K562 (cell line): ENCODE data around the gene OR4K13. TPM values are rescaled to one million over a fixed set of nuclear protein-coding genes. Genes with fewer than 3 reads are reported as not detected.

Experiments used
- ATAC-seq: fragments of 200-7000 bp; cut with Tn5 transposase; 3 replicates; pipeline ENCODE4 v1.9.1; 2020; ENCODE audit warnings: moderate library complexity
- Bru-seq: library from RNA; stranded (reverse); fragments of 400-500 nt; gene quantifications from one replicate; lab custom pipeline; 2021; lab: Mats Ljungman, UMichigan
- BruChase-seq, 2 experiments: library from RNA; stranded (reverse); fragments of 400-500 nt; gene quantifications; one replicate each; lab custom pipeline; 2021; lab: Mats Ljungman, UMichigan
- BruUV-seq: library from RNA; stranded (reverse); fragments of 400-500 nt; replicated peaks from 2 replicates; lab custom pipeline; 2021; lab: Mats Ljungman, UMichigan
- CTCF ChIA-PET: fragments of 300-600 bp; formaldehyde crosslinking; extraction: SDS; loops from one replicate; lab custom pipeline; 2021; ENCODE audit warnings: low intra/inter-chr PET ratio; lab: Yijun Ruan, JAX
- POLR2A ChIA-PET: fragments of 300-600, 350-650 bp; sonication (Branson Sonifier 250); formaldehyde crosslinking; extraction: SDS; loops from one replicate; lab custom pipeline; 2021; ENCODE audit warnings: antibody characterized with exemption, inconsistent platforms; lab: Yijun Ruan, JAX
- DNase-seq, 4 experiments: peaks; one replicate each; pipeline versions ENCODE4 v3.0.0 to v3.0.0-alpha.2; 2011 to 2018; ENCODE audit warnings: low spot score in 3 of 4, mixed read lengths in 3 of 4; ENCODE audit errors: extremely low read depth in 1 of 4
- FAIRE-seq: peaks from 2 replicates; lab custom pipeline; 2011; peaks lifted over from hg19 to GRCh38; lab: Jason Lieb, UNC
- H2AFZ ChIP-seq: 2 replicates; pipeline ENCODE4 v1.6.0; 2011; ENCODE audit warnings: low read depth, low read length, control low read depth, inconsistent platforms
- H3K27ac ChIP-seq: fragments of 200-600 bp; 3 replicates; pipeline ENCODE4 v1.8.0; 2011; ENCODE audit warnings: low read depth, mild to moderate bottlenecking, control low read depth, inconsistent platforms, low read length, moderate library complexity, mixed read lengths; ENCODE audit errors: extremely low read depth
- H3K27me3 ChIP-seq, 2 experiments: fragments of 300-600 bp in 1 of 2; 2 replicates in 1 of 2; 3 replicates in 1 of 2; pipeline versions ENCODE4 v1.6.0 to v1.8.0; 2011; ENCODE audit warnings: inconsistent platforms in 2 of 2, low read length in 2 of 2, mild to moderate bottlenecking in 1 of 2, mixed read lengths in 1 of 2, moderate library complexity in 1 of 2; ENCODE audit not compliant: control insufficient read depth in 2 of 2, insufficient read depth in 2 of 2
- H3K36me3 ChIP-seq: fragments of 300-600 bp; 3 replicates; pipeline ENCODE4 v1.8.0; 2011; ENCODE audit warnings: mild to moderate bottlenecking, low read length, inconsistent platforms; ENCODE audit not compliant: control insufficient read depth, insufficient read depth
- H3K4me1 ChIP-seq, 2 experiments: fragments of 200-600 bp in 1 of 2; replicated peaks in 1 of 2; 2 replicates in 1 of 2; 3 replicates in 1 of 2; pipeline versions ENCODE4 v1.5.1 to v1.8.0; 2011; ENCODE audit warnings: inconsistent platforms in 2 of 2, low read length in 2 of 2, mild to moderate bottlenecking in 1 of 2, mixed read lengths in 1 of 2, moderate library complexity in 1 of 2; ENCODE audit not compliant: control insufficient read depth in 2 of 2, insufficient read depth in 2 of 2
- H3K4me2 ChIP-seq: 2 replicates; pipeline ENCODE4 v1.6.1; 2011; ENCODE audit warnings: low read length, control low read depth, inconsistent platforms, mixed read lengths; ENCODE audit not compliant: insufficient read depth
- H3K4me3 ChIP-seq: fragments of 200-600 bp; sonication (generic), shearing (Covaris generic); 2 replicates; pipeline ENCODE4 v1.5.1; 2016; ENCODE audit warnings: control low read depth, inconsistent platforms
- H3K79me2 ChIP-seq: fragments of 200-600 bp; 3 replicates; pipeline ENCODE4 v1.8.0; 2011; ENCODE audit warnings: low read length, inconsistent platforms; ENCODE audit not compliant: control insufficient read depth, insufficient read depth
- H3K9ac ChIP-seq, 2 experiments: 2 replicates each; pipeline versions ENCODE4 v1.6.0 to v1.6.1; 2011; ENCODE audit warnings: low read depth in 2 of 2, low read length in 2 of 2, control low read depth in 1 of 2, inconsistent platforms in 1 of 2, mild to moderate bottlenecking in 1 of 2, mixed read lengths in 1 of 2; ENCODE audit not compliant: insufficient read depth in 1 of 2
- H3K9me1 ChIP-seq: one replicate; pipeline ENCODE4 v1.6.0; 2011; ENCODE audit warnings: inconsistent platforms, mild to moderate bottlenecking, low read length, moderate library complexity; ENCODE audit not compliant: control insufficient read depth, insufficient read depth
- H3K9me3 ChIP-seq: replicated peaks from 2 replicates; pipeline ENCODE4 v1.5.1; 2011; ENCODE audit warnings: low read depth, low read length, inconsistent platforms; ENCODE audit not compliant: control insufficient read depth, insufficient read depth
- H4K20me1 ChIP-seq: replicated peaks from 2 replicates; pipeline ENCODE4 v1.6.1; 2011; ENCODE audit warnings: low read length, inconsistent platforms, mixed read lengths; ENCODE audit not compliant: control insufficient read depth, insufficient read depth
- CSDE1 ChIP-seq, 2 experiments: fragments of 450-650 bp; IDR thresholded peaks; 2 replicates each; pipeline ENCODE4 v1.6.1; 2016; ENCODE audit warnings: mild to moderate bottlenecking in 1 of 2
- WGBS: fragments of 100-300 bp; shearing (Covaris generic); methylation state at CpG from one replicate; pipeline ENCODE4 v1.1.6; 2016; ENCODE audit warnings: low coverage, mixed read lengths; ENCODE audit not compliant: insufficient coverage; ENCODE audit errors: missing lambda C conversion rate; 5-methylcytosine and 5-hydroxymethylcytosine counted together
- in situ Hi-C: fragments of 300-500 bp; cut with MboI; formaldehyde crosslinking; loops from 4 replicates; pipeline ENCODE4 v1.15.0; 2018; ENCODE audit warnings: inconsistent platforms, mixed read lengths
- intact Hi-C: fragments of 100-400 bp; cut with micrococcal nuclease; formaldehyde crosslinking; loops from 2 replicates; pipeline ENCODE4 v1.14.2; 2022
- long read RNA-seq, 3 experiments: library from polyadenylated mRNA in 2 of 3; library from RNA in 1 of 3; unstranded in 2 of 3; stranded (forward) in 1 of 3; transcript quantifications; one replicate each; pipeline ENCODE4 v2.0.0, GENCODE V29; 2019 to 2022
- polyA minus RNA-seq, 3 experiments: library from RNA; depleted of rRNA, polyadenylated mRNA; stranded (reverse); fragments of >200 nt; gene quantifications; 2 replicates each; pipeline ENCODE4 v1.2.3, GENCODE V29; 2011
- polyA plus RNA-seq, 8 experiments: library from polyadenylated mRNA; depleted of rRNA in 4 of 8; stranded (reverse) in 5 of 8; unstranded in 3 of 8; fragments of >200 nt; fragmentation: Nextera tagmentation in 2 of 8; fragmentation: Illumina TruSeq in 1 of 8; extraction: Ambion mirVana in 2 of 8; extraction: Trizol in 1 of 8; gene quantifications; 2 replicates each; pipeline versions ENCODE4 v1.2.1 to v1.2.3, GENCODE V29; 2011 to 2014; ENCODE audit warnings: inconsistent platforms in 1 of 8, missing spikeins in 1 of 8
- total RNA-seq, 7 experiments: library from RNA; depleted of rRNA in 6 of 7; stranded (reverse); fragments of >200 nt in 6 of 7; fragmentation: Illumina TruSeq in 2 of 7; extraction: Trizol in 2 of 7; gene quantifications; 2 replicates each; pipeline versions ENCODE4 v1.2.1 to v1.2.3, GENCODE V29; 2011 to 2021; ENCODE audit warnings: low replicate concordance in 1 of 7

Gene OR4K13, protein sequence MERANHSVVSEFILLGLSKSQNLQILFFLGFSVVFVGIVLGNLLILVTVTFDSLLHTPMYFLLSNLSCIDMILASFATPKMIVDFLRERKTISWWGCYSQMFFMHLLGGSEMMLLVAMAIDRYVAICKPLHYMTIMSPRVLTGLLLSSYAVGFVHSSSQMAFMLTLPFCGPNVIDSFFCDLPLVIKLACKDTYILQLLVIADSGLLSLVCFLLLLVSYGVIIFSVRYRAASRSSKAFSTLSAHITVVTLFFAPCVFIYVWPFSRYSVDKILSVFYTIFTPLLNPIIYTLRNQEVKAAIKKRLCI
- not detected in 2 replicates for total RNA-seq (2011; cell fraction: chromatin; rRNA removed; ENCODE audit: low replicate concordance)
- not detected in 2 replicates for total RNA-seq (2011; cell fraction: nucleolus; rRNA removed)
- not detected in 2 replicates for total RNA-seq (2011; cell fraction: nucleoplasm; rRNA removed)
- total RNA-seq (2014; rRNA removed), result not detected in 2 replicates
- total RNA-seq (2014; rRNA removed; fragmentation: Illumina TruSeq; extraction: Trizol), result not detected in 2 replicates
- not detected in 2 replicates for total RNA-seq (2015; rRNA removed; fragmentation: Illumina TruSeq; extraction: Trizol)
- total RNA-seq (2021), result not detected in 2 replicates
- not detected in 2 replicates for polyA plus RNA-seq (2011; rRNA removed)
- not detected in 2 replicates for polyA plus RNA-seq (2011; cell fraction: cytosol; rRNA removed)
- not detected in 2 replicates for polyA plus RNA-seq (2011; cell fraction: nucleus; rRNA removed)
- polyA plus RNA-seq (2012), result not detected in 2 replicates
- polyA plus RNA-seq (2014; fragmentation: Illumina TruSeq; extraction: Trizol), result not detected in 2 replicates
- not detected for polyA plus RNA-seq (2014; fragmentation: Nextera tagmentation; extraction: Ambion mirVana)
- not detected in 2 replicates for polyA plus RNA-seq (2014; rRNA removed)
- not detected in 2 replicates for polyA minus RNA-seq (2011; rRNA and poly(A)+ RNA removed)
- polyA minus RNA-seq (2011; cell fraction: cytosol; rRNA and poly(A)+ RNA removed), result not detected in 2 replicates
- polyA minus RNA-seq (2011; cell fraction: nucleus; rRNA and poly(A)+ RNA removed), result not detected in 2 replicates
- Bru-seq, nascent RNA, result not detected
- percentile 11 among the genes with signal in this experiment for BruChase-seq, experiment 1, labeled RNA remaining after a 2-hour chase
- percentile 16 among the genes with signal in this experiment for BruChase-seq, experiment 2, labeled RNA remaining after a 6-hour chase
- long read RNA-seq, experiment 1, result 0 reads
- long read RNA-seq, experiment 2, result 0 reads
- long read RNA-seq, experiment 3, result 0 reads

DNA sequence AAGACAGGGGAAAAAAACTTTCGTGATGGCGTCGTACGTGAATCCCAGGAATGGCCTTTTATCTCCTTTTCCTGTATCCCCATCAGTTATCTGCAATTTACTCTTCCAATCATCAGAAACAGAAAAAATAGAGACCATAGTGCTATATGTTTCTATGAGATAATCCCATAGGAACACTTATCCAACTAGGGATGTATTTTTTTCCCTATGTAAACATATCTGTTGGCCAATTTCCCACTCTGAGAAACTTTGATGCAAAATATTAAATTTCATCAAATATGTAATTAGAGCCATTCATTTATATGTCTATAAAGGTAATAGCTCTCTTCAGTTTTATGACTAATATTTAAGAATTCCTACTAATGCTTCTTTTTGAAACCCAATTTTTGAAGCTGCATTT lies at the start of gene OR4K13:
TSS of gene OR4K13 (minus strand) at position 101 of the 400 bp plus-strand sequence. CDS start 1,280 bp downstream, outside the sequence.
- no peak within 1 kb of the TSS for H3K27ac ChIP-seq
- no peak within 1 kb of the TSS for H3K4me2 ChIP-seq
- FAIRE-seq, result no peak
- no peak for DNase-seq
- H3K27me3 ChIP-seq, result no peaks in the 10 kb centered on the region
- H3K79me2 ChIP-seq, result no peaks in the 10 kb centered on the region
- whole genome bisulfite sequencing, result 68% methylated on average over 4 of the region's 4 CpGs
- in situ Hi-C loops, result no loop called here
- no peaks in the 10 kb centered on the region for H4K20me1 ChIP-seq
- H3K9ac ChIP-seq, result no peak within 1 kb of the TSS
- H3K4me3 ChIP-seq, result no peak within 1 kb of the TSS
- intact Hi-C loops, result no loop called here
- no peaks in the 10 kb centered on the region for H3K4me1 ChIP-seq
- no peaks in the 10 kb centered on the region for H3K36me3 ChIP-seq
- no peaks in the 10 kb centered on the region for H3K9me3 ChIP-seq
- CTCF ChIA-PET, result no interaction called here
- BruUV-seq, result no TSS peak
- ATAC-seq, result no peak
- no peaks in the 10 kb centered on the region for H3K9me1 ChIP-seq
- POLR2A ChIA-PET, result no interaction called here
- TF ChIP-seq CSDE1 (IDR thresholded peaks at IDR 0.05), result no peak
- TF ChIP-seq, all 486 proteins: peak for 0
- no peak within 1 kb of the TSS for H2AFZ ChIP-seq
